IPS DF 4.7 (cell line): Measurements from ENCODE around the gene WRNIP1.
"Not testable (repeated sequence)": the region's sequence is repeated elsewhere in the genome, so short reads cannot be mapped to it uniquely, and the experiment has no call there.

Experiments
- DNase-seq: peaks from one replicate; pipeline ENCODE4 v3.0.0-alpha.2; 2013; ENCODE audit warnings: low spot score; ENCODE audit errors: extremely low read depth

The WRNIP1 gene

GRCh38 chr6:2782825-2783187, 17.6 kb downstream of the WRNIP1 start:
- DNase-seq = no peak

DNA sequence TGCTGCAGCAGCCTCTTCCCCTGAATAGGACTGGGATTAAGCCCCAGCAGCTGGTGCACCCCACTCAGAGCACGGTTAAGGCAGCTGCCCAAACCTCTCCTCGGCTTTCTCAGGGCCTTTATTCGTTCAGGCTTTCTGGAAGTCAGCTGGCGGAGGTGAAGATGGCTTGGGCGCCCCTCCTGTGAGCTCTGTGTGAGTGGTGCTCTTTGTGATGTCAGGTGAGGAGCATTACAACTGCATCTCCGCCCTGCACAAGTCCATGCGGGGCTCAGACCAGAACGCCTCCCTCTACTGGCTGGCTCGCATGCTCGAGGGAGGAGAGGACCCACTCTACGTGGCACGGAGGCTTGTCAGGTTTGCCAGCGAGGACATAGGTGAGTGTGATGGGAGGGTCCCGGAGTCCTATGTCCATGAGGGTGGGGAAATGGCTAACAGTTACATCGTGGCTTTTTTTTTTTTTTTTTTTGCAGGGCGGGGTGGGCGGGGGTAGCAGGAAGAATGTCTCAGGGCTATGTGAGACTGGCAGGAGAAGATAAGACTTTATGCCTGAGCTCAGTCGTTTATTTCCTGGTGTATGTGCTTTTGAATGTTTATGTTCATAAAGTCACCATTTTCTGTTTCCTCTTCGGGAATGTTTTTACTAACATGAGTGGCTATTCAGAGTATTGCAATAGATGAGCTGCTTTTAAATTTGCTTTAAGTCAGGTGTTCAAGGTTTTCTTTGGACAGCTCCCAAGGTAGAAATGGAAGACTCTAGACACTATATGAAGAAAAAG, 18.2 kb downstream of the WRNIP1 start:
- DNase-seq = no peak

- DNase-seq = no peak
Observed at GRCh38 chr6:2784061-2784460, 18.9 kb downstream of the WRNIP1 start.

GRCh38 chr6:2784930-2785329, 19.7 kb downstream of the WRNIP1 start:
- DNase-seq = no peak

GRCh38 chr6:2786269-2786668, 21.1 kb downstream of the WRNIP1 start:
- no peak for DNase-seq

- peak; percentile 56 for DNase-seq
Observed at GRCh38 chr6:2790588-2791449, 25.6 kb downstream of the WRNIP1 start.

DNA sequence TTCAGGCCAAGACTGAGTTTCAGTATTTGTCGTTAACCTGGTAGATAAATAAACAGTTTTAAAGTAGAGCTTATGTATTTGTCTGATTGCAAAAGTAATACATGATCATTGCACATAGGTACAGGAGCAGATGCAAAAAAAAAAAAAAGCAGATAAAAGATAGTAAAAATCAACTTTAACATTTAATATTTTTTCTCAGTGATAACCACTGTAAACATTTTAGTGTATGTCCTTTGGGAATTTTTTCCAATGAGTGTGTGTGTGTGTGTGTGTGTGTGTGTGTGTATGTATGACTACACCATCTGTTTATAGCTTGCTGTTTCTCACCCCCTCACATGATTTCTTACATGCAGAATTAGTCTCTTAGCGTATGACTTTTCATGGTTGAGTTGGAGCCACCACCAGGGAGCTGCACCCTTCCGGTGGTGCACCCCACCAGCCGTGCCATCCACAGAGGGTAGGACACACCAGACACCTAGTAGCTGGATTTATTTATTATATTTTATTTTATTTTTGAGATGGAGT, 26.3 kb downstream of the WRNIP1 start:
- DNase-seq = no peak

DNA sequence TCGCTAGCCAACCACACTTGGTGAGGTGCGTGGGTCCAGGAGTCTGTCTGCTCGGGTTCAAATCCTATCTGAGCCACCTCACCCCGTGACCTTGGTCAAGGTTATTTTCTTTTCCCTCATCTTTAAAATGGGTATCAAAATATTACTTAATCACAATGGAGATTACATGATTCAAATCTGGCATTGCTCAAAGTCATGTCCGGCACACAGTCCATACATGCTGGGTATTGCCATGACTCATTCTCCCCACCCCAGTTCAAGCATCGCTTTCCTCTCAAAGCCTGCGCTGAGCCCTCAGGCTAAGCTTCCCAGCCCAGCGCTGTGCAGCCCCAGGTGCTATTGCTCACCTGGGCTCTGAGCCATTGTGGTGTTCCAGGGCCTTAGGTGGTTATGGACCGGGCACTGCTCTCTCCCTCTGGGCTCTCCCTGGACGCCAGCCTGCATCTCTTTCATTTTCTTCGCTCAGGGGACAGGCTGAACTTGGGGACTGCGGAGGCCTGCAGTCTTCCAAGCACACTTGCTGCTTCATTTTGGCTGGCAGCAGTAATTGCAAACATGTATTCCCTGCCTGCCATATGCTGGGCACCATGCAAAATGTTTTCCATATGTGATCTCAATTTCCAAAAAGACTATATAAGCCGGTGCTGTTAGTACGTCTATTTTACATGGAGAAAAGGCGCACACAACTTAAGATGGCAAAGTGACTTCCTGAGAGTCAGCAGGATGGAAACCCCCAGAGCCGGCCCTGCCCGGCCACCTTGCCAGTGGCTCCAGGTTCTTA, 27.3 kb downstream of the WRNIP1 start:
- no peak for DNase-seq

DNA sequence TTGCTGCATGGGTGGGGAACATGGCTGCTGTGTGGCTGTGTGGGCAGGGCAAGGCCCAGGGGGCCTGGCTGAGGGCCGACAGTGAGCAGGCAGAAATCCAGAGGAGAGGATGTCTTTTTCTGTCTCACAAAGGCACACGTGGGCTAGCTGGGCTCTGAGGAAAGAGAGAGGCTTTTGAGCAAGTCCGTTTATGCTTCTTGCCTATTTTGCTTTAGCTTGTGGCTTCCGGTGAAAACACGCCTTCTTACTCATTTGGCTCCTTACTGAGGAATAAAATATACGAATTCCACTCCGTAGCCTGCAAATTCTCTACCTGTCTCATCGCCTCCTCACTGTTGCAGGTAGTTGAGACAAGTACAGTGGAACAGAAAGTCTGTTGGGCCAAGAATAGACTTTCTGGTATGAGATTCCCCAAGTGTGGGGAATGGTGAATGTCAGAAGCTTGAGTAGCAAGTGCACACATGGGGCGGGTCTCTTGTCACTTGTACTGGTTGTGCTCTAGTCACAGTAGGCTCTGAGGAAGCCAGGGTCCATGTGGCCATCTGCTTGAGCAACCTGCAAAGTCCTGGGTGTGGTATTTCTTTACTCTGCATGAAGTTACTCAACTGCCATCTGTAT, 28.4 kb downstream of the WRNIP1 start:
- no peak for DNase-seq

- no peak for DNase-seq
Observed at GRCh38 chr6:2794171-2794730, 29.1 kb downstream of the WRNIP1 start.

DNA sequence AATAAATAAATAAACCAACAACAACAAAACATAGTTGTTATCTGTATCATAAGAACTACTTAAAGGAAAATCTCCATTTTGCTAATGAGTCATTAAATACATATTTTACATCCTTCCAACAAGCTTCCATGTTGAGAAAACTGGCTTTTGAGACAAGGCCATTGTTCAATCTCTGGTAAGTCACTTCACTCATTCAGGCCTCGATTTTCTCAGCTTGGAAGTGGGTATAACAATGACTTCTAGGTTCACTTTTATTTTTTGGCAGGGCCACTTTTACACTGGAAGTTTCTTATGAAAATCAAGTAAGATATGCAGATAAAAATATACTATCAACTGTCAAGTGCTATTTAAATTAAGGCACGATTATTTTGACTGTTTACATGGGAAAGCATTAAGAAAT, 30.0 kb downstream of the WRNIP1 start:
- DNase-seq = no peak

DNA sequence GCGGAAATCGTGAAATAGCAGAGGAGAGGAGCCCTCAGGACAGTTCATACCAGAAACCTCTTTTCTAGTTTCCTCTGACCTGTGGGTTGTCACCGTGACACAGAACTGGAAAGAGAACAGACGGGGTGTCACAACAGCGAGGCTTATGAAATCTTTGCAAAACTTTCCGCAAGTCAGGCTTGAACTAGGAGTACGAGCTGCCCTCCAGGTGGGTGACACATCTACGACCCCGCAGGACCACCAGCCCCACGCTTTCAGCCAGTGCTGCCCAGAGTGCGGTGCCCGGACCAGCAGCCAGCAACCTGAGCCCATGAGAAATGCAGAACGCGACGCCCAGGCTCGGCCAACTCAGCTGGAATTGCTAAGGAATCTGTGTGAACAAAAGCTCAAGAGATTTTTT, 30.8 kb downstream of the WRNIP1 start:
- no peak for DNase-seq

GRCh38 chr6:2796861-2797260, 31.7 kb downstream of the WRNIP1 start:
- DNase-seq = no peak

- no peak for DNase-seq
Observed at GRCh38 chr6:2797564-2798031, 32.4 kb downstream of the WRNIP1 start.

GRCh38 chr6:2798586-2799134, 33.5 kb downstream of the WRNIP1 start:
- DNase-seq = no peak

DNA sequence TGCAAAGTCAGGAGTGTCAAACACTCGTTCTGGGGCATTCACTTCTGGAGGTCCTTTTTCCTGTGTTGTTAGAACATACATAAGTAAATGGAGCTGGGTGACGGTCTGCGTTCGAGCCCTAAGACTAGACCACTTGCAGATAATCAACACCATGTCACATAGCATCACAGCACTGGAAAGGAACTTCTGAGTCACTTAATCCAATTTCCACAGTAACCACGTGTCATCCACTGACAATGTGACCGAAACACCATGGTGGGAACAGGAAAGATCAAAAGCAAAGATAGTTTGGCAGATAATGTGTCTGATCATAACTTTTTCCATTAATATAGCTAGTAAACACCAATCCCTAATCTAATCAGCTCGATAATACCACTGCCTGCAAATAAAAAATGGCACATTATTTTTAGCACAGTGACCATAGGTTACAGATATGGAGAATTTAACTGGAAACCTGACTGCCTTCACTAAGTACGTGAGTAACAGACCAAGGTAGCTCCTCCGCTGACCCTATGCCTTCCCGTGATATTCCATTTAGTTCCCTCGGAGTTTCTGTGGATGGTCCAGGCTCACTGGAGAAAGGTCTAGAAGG, 34.8 kb downstream of the WRNIP1 start:
- DNase-seq = no peak

DNA sequence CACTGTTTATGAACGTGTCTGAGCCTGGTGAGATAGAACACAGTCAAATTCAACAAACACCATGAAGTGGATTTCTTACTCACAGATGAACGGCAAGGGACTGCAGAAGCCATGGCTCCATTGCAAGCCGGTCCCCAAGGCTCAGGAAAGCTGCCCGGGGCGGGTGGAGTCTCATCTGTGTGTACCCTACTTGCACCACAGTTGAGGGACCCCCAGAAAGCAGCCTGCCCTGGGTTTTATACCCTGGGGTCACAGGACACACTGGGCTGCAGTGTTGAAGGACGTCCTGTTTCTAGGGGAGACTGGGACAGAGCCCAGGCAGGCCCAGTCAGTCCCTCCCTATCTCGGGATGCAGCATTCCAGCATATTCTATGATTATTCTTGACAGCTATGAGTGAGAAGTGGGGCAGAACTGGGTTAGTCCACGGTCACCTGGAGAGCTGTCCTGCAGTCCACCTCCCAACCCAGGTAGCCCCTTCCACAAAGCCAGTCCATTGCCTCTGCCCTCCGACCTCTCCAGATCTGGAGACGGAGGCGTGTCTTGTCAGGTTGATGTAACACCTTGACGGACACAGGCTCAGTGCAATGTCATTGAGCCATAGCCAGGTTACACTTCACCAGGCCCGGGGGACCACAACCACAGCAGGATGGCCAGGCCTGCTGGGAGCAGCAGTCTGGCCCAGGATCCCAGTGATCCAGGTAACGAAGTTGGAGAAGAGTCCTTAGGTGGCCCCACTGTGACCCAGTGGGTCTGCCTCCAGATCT, 35.5 kb downstream of the WRNIP1 start:
- DNase-seq = no peak

GRCh38 chr6:2801687-2802086, 36.5 kb downstream of the WRNIP1 start:
- DNase-seq = not testable (repeated sequence)

DNA sequence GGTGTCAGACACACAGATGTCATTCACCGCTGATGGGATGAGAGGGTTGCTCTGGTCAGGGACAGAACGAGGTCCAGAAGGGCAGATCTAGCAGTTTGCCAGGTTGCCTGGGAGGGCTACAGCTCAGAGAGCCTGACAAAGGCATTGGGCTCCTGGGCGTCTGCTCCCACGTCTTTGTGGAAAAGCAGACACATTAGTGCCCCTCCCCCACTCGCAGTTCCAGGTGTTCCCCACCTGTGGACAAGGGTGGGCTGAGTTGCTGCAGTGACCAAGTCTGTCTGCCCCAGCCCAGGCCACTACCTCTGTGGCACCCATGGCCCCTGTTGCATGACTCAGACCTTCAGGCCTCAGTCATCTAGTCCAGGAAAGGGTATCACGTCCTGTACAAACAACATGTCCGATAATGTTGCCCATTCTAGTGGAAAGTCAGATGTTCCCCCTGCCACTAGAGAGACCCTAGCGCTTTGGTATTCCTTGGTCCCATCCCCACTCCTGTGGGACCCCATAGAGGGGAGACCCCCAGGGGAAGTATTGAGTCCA, 37.4 kb downstream of the WRNIP1 start:
- no peak for DNase-seq
